ENCODE data around the gene CLIP2. TPM values are rescaled to one million over a fixed set of nuclear protein-coding genes. Genes with fewer than 3 reads are reported as not detected.

The CLIP2 gene
- polyA plus RNA-seq, 4 donors = 21.7 to 31.5 (median 25.4) TPM

- peak in 3 of 4 donors; percentile 72 to 81 (median 75) for DNase-seq (ENCODE audit: low read depth in 4 of 4, low spot score in 3 of 4)
These were observed 19.4 kb upstream of the CLIP2 start for GRCh38 chr7:74269757-74270277.

GRCh38 chr7:74271742-74272141 is 17.5 kb upstream of the CLIP2 start:
- no peak for DNase-seq (ENCODE audit: low read depth in 4 of 4, low spot score in 3 of 4)

- peak in 3 of 4 donors; percentile 69 to 79 (median 74) for DNase-seq (ENCODE audit: low read depth in 4 of 4, low spot score in 3 of 4)
These were observed 16.7 kb upstream of the CLIP2 start for GRCh38 chr7:74272305-74273038.

- DNase-seq (ENCODE audit: low read depth in 4 of 4, low spot score in 3 of 4) = no peak
These were observed 13.8 kb upstream of the CLIP2 start for GRCh38 chr7:74275401-74275881.

DNA sequence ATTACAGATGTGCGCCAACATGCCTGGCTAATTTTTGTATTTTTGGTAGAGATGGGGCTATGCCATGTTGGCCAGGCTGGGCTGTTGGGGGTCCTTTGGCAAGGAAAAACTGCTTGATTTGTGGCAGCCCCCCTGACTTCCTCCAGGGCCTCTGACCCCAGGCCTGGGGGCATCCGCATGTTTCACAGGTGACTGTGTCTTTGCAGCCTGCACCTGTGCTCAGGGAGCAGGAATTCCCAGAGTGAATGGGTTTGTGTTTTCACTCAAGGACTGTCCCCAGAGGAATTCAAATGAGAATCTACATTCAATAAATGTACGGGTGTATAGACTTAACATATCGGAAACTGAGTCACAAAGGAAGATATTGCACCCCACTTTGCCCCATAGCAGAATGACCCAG is 11.6 kb upstream of the CLIP2 start:
- DNase-seq (ENCODE audit: low read depth in 4 of 4, low spot score in 3 of 4) = no peak

DNA sequence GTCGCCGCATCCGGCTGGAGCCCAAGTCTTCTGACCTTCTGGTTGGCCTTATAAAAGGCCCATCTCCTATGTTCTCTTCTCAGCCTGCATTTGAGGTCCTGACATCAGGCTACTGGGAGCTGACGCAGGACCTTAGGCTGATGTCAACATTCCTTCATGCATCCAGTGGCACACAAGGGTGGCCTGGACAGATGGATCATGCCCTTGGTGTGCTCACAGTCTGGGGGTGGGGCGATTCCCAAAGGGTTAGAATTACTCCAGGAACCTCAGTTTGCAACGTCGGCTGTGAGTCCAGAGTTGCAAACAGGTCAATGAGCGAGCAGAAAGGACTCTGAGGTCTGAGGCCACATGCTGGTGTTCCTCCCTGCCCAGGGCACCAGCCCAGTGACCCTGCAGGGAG is 8.2 kb upstream of the CLIP2 start:
- no peak for DNase-seq (ENCODE audit: low read depth in 4 of 4, low spot score in 3 of 4)

GRCh38 chr7:74282748-74283459 is 6.3 kb upstream of the CLIP2 start:
- DNase-seq (ENCODE audit: low read depth in 4 of 4, low spot score in 3 of 4) = no peak

- DNase-seq (ENCODE audit: low read depth in 4 of 4, low spot score in 3 of 4) = no peak
These were observed 5.3 kb upstream of the CLIP2 start for GRCh38 chr7:74283858-74284447.

DNA sequence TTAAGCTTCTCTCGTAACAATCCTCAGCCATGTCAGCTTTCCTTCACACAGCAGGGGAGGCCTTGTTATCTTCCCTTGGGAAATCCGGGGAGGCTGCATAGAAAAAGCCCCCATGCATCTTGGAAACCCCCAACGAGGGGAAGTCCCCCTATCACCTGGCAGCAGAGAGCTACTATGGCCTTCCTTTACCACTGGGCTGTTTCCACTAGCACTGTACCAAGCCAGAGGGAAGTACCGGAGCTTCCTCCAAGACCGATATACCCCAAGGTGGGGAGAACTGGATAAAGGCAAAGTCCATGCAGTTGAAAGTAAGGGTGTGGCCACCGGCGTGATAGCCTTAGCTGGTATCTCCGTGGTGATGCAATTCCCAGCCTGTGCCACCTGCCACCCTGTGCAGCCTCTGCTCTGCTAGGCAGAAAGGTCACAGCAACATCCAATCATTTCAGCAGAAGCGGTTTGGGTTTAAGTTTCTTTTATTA is 4.4 kb upstream of the CLIP2 start:
- DNase-seq (ENCODE audit: low read depth in 4 of 4, low spot score in 3 of 4) = no peak

DNA sequence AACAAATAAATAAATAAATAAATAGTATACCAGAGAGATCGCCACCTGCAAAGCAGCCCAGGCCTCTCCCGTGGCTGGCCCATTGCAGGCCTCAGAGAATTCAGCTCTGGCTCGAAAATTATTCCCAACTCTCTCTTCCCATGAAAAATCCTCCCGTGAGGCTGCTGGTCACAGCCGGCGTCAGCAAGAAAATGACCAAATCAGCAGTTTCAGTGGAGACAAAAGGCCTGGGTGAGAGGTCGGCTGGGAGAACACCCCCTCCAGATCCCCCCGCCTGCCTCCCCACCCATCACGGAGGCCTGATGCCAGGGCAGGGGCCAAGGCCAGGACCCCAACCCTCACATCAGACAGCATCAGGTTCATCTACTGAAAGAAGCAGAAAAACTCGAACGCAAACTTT is 3.1 kb upstream of the CLIP2 start:
- no peak for DNase-seq (ENCODE audit: low read depth in 4 of 4, low spot score in 3 of 4)

GRCh38 chr7:74287303-74288033 is 1.7 kb upstream of the CLIP2 start:
- no peak for DNase-seq (ENCODE audit: low read depth in 4 of 4, low spot score in 3 of 4)

GRCh38 chr7:74288034-74288881 is 949 bp upstream of the CLIP2 start:
- no peak for DNase-seq (ENCODE audit: low read depth in 4 of 4, low spot score in 3 of 4)

DNA sequence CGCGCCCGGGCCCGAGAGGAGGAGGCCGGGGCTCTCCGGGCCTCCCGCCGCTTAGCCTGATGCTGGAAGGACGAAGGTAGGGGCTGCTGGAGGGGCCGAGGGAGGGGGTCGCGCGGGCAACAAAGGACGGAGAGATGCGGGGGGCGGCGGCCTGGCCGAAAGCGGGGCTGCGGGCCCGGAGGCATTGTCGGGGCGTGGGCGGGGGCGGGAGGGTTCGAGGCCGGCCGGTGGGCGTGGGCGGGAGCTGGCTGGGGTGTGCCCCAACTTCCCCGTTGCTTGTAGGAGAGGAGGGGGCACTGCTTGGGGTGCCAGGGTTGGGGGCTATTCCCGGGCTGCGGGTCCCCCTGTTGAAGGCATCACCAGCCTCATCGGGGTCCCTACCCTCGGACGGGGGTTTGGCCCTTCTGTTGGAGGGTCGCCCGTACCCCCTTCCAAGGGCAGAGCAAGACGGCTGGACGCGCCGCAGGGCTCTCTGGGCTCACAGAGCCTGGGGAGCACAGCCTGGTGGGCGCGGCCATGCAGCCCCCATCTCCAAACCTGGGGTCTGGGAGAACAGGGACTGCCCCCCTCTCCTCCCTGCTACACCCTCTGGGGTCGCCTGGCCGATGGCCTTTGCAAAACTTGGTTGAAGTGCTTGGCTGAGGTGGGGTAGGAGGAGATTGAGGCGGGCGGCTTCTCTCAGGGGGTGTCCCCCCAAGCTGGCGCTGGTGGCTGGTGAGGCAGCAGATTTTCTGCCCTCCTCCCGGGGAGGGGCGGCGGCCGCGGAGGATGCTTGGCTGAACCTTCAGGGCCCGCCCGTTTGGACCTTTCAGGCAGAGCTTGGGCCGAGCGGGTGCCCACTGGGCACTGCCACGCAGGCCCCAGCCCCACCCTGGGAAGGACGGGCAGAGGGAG is 699 bp downstream of the CLIP2 start:
- DNase-seq (ENCODE audit: low read depth in 4 of 4, low spot score in 3 of 4) = no peak

- DNase-seq (ENCODE audit: low read depth in 4 of 4, low spot score in 3 of 4) = no peak
These were observed 1.3 kb downstream of the CLIP2 start for GRCh38 chr7:74290553-74290950.

GRCh38 chr7:74290981-74291441 is 1.8 kb downstream of the CLIP2 start:
- DNase-seq (ENCODE audit: low read depth in 4 of 4, low spot score in 3 of 4) = no peak

DNA sequence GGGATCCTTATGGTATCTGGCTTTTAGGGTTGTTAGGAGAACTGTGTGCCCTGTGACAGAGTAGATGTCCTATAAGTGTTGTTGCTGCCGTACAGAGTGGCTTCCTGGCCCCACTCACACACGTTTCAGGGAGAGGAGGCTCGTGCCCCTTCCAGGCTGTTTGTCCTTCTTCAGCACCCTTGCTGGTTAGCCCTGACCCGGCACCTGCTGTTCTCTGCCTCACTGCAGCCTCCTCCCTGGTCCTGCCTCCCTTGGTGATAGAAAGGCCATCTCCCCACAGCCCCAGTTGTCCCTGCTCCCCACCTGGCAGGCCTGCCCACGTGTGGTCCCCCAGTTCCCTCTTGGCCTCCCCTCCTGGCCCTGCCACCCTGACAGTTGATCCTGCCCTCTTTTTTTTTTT is 2.3 kb downstream of the CLIP2 start:
- no peak for DNase-seq (ENCODE audit: low read depth in 4 of 4, low spot score in 3 of 4)

DNA sequence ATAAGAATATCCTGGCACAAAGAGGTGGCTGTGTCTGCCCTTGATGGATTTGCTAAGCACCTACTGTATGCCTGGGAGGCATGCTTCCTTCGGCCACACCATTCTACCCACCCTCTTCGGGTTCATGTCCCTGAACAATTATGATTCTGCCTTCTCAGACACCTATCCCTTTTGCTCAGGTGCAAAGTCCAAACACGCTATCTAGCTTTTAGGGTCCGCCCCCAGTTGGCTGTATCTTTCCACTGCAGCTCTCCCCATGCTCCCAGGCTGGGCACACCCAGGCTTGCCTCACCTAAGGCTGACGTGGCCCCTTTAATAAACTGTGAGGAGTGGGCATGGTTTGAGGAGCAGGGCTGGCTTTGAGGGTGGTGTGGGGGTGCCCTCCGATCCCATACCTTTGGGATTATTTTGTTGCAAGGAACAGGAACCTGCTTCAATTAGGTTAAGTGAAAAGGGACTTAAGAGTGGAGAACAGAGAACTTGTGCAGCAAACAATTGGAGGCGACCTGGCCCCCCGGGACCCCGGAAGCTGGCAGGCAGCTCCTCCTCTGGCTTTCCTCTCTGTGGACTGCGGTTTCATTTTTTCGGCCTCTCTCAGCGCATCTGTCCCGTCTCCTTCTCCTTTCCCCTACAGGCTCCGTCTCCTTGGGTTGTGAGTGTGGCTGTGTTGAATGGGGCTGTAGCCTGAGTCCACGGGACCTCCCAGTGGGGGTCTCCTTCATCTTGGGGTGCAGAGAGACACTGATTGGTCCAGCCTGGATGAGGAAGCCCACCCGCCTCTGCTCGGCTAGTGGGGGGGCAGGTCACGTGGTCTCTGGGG is 3.8 kb downstream of the CLIP2 start:
- no peak for DNase-seq (ENCODE audit: low read depth in 4 of 4, low spot score in 3 of 4)

- no peak for DNase-seq (ENCODE audit: low read depth in 4 of 4, low spot score in 3 of 4)
These were observed 4.3 kb downstream of the CLIP2 start for GRCh38 chr7:74293577-74293908.
